Mucosa of rectum (tissue), 2 donors: ENCODE measurements around the gene GATAD2A.

Experiments used
- H3K27ac ChIP-seq, 2 donors: one replicate each; pipeline ENCODE4 v1.7.0; 2013; ENCODE audit warnings: inconsistent platforms in 2 of 2, low read depth in 2 of 2, low read length in 2 of 2
- H3K27me3 ChIP-seq, 2 donors: one replicate each; pipeline ENCODE4 v1.7.0; 2013; ENCODE audit warnings: low read length in 2 of 2; ENCODE audit not compliant: control insufficient read depth in 2 of 2, insufficient read depth in 2 of 2
- H3K36me3 ChIP-seq, 2 donors: one replicate each; pipeline ENCODE4 v1.7.0; 2013; ENCODE audit warnings: low read length in 2 of 2; ENCODE audit not compliant: control insufficient read depth in 2 of 2, insufficient read depth in 2 of 2
- H3K4me1 ChIP-seq, 2 donors: one replicate each; pipeline ENCODE4 v1.7.0; 2013; ENCODE audit warnings: low read length in 2 of 2, mild to moderate bottlenecking in 1 of 2; ENCODE audit not compliant: control insufficient read depth in 2 of 2, insufficient read depth in 2 of 2
- H3K4me3 ChIP-seq, 2 donors: one replicate each; pipeline ENCODE4 v1.7.0; 2013; ENCODE audit warnings: low read length in 2 of 2
- H3K9ac ChIP-seq, 2 donors: one replicate each; pipeline ENCODE4 v1.7.0; 2013; ENCODE audit warnings: low read length in 2 of 2, low read depth in 1 of 2, mild to moderate bottlenecking in 1 of 2
- H3K9me3 ChIP-seq, 2 donors: one replicate each; pipeline ENCODE4 v1.7.0; 2013; ENCODE audit warnings: low read length in 2 of 2; ENCODE audit not compliant: control insufficient read depth in 2 of 2
- donor health status: healthy.
- donor health status: Normal muscosa, but diverticular disease.

GATAD2A gene

GRCh38 chr19:19409205-19409604 is 3.7 kb downstream of the GATAD2A start:
- H3K4me3 ChIP-seq, result no peak overlapping the region
- no peak overlapping the region for H3K9ac ChIP-seq
- peaks cover 0 to 3% of the 10 kb centered on the region in 2 donors for H3K36me3 ChIP-seq
- no peak overlapping the region for H3K27ac ChIP-seq
- no peaks in the 10 kb centered on the region for H3K9me3 ChIP-seq
- H3K27me3 ChIP-seq, result no peaks in the 10 kb centered on the region
- H3K4me1 ChIP-seq, result peaks cover 22% of the 10 kb centered on the region in 2 donors

GRCh38 chr19:19409631-19410030 is 4.2 kb downstream of the GATAD2A start:
- no peak overlapping the region for H3K27ac ChIP-seq
- H3K9ac ChIP-seq, result no peak overlapping the region
- no peaks in the 10 kb centered on the region for H3K9me3 ChIP-seq
- no peak overlapping the region for H3K4me3 ChIP-seq
- H3K27me3 ChIP-seq, result no peaks in the 10 kb centered on the region
- peaks cover 0 to 3% of the 10 kb centered on the region in 2 donors for H3K36me3 ChIP-seq
- H3K4me1 ChIP-seq, result peaks cover 21 to 22% of the 10 kb centered on the region in 2 donors

- no peaks in the 10 kb centered on the region for H3K27me3 ChIP-seq
- no peak overlapping the region for H3K9ac ChIP-seq
- no peak overlapping the region for H3K4me3 ChIP-seq
- H3K9me3 ChIP-seq, result no peaks in the 10 kb centered on the region
- peaks cover 0 to 3% of the 10 kb centered on the region in 2 donors for H3K36me3 ChIP-seq
- H3K4me1 ChIP-seq, result peaks cover 16 to 22% of the 10 kb centered on the region in 2 donors
- H3K27ac ChIP-seq, result no peak overlapping the region
These were observed 5.4 kb downstream of the GATAD2A start for GRCh38 chr19:19410553-19411550.

GRCh38 chr19:19416280-19416679 is 10.8 kb downstream of the GATAD2A start:
- Histone ChIP-seq H3K9ac (no peak overlapping the region), H3K4me3 (no peak overlapping the region), H3K4me1 (peaks cover 4 to 5% of the 10 kb centered on the region in 2 donors), H3K27ac (no peak overlapping the region), H3K9me3 (no peaks in the 10 kb centered on the region), H3K27me3 (no peaks in the 10 kb centered on the region), H3K36me3 (peaks cover 0 to 6% of the 10 kb centered on the region in 2 donors)

- Histone ChIP-seq H3K9me3 (no peaks in the 10 kb centered on the region), H3K27ac (no peak overlapping the region), H3K4me3 (no peak overlapping the region), H3K9ac (no peak overlapping the region), H3K36me3 (peaks cover 0 to 3% of the 10 kb centered on the region in 2 donors), H3K27me3 (no peaks in the 10 kb centered on the region), H3K4me1 (peaks cover 4 to 5% of the 10 kb centered on the region in 2 donors)
These were observed 11.6 kb downstream of the GATAD2A start for GRCh38 chr19:19417046-19417445.

- H3K9ac ChIP-seq, result no peak overlapping the region
- no peak overlapping the region for H3K4me3 ChIP-seq
- no peak overlapping the region for H3K27ac ChIP-seq
- H3K4me1 ChIP-seq, result peaks cover 4 to 5% of the 10 kb centered on the region in 2 donors
- no peaks in the 10 kb centered on the region for H3K27me3 ChIP-seq
- H3K9me3 ChIP-seq, result no peaks in the 10 kb centered on the region
- peaks cover 0 to 3% of the 10 kb centered on the region in 2 donors for H3K36me3 ChIP-seq
These were observed 12.3 kb downstream of the GATAD2A start for GRCh38 chr19:19417628-19418245.

GRCh38 chr19:19418555-19419260 is 13.2 kb downstream of the GATAD2A start:
- Histone ChIP-seq H3K9ac (no peak overlapping the region), H3K36me3 (peaks cover 0 to 3% of the 10 kb centered on the region in 2 donors), H3K27me3 (no peaks in the 10 kb centered on the region), H3K4me1 (peaks cover 4 to 5% of the 10 kb centered on the region in 2 donors), H3K27ac (no peak overlapping the region), H3K4me3 (no peak overlapping the region), H3K9me3 (no peaks in the 10 kb centered on the region)

GRCh38 chr19:19420570-19421298 is 15.3 kb downstream of the GATAD2A start:
- H3K27ac ChIP-seq, result no peak overlapping the region
- H3K36me3 ChIP-seq, result peaks cover 0 to 3% of the 10 kb centered on the region in 2 donors
- no peaks in the 10 kb centered on the region for H3K27me3 ChIP-seq
- no peaks in the 10 kb centered on the region for H3K9me3 ChIP-seq
- H3K9ac ChIP-seq, result no peak overlapping the region
- H3K4me3 ChIP-seq, result no peak overlapping the region
- peaks cover 4 to 5% of the 10 kb centered on the region in 2 donors for H3K4me1 ChIP-seq

- Histone ChIP-seq H3K27me3 (no peaks in the 10 kb centered on the region), H3K9me3 (no peaks in the 10 kb centered on the region), H3K4me1 (peaks cover 4 to 5% of the 10 kb centered on the region in 2 donors), H3K9ac (no peak overlapping the region), H3K36me3 (peaks cover 0 to 3% of the 10 kb centered on the region in 2 donors), H3K27ac (no peak overlapping the region), H3K4me3 (no peak overlapping the region)
These were observed 15.8 kb downstream of the GATAD2A start for GRCh38 chr19:19421299-19421696.
